Right cardiac atrium (tissue), 5 donors: ENCODE data around the gene PCDH10. TPM values are rescaled to one million over a fixed set of nuclear protein-coding genes. Genes with fewer than 3 reads are reported as not detected.
A peak's percentile ranks its signal among the peaks of the same experiment; 100 is the strongest.

Experiments
- ATAC-seq, 2 donors: fragments of 200-7000 bp; cut with Tn5 transposase; one replicate each; pipeline versions ENCODE4 v1.8.0 to v1.9.1; 2020; ENCODE audit warnings: moderate library complexity in 2 of 2, mild to moderate bottlenecking in 1 of 2
- DNase-seq, 3 donors: peaks; one replicate each; pipeline ENCODE4 v3.0.0-alpha.2; 2020
- H3K27ac ChIP-seq: one replicate; pipeline ENCODE4 v1.5.1; 2013; ENCODE audit warnings: mild to moderate bottlenecking, low read length, control low read depth, moderate library complexity
- H3K27me3 ChIP-seq: one replicate; pipeline ENCODE4 v1.6.1; 2013; ENCODE audit not compliant: control insufficient read depth, insufficient read depth
- H3K4me1 ChIP-seq: one replicate; pipeline ENCODE4 v1.6.1; 2013; ENCODE audit warnings: low read length; ENCODE audit not compliant: control insufficient read depth, insufficient read depth
- H3K4me3 ChIP-seq: one replicate; pipeline ENCODE4 v1.5.1; 2013; ENCODE audit warnings: low read length, control low read depth
- H3K9me3 ChIP-seq: one replicate; pipeline ENCODE4 v1.6.1; 2013; ENCODE audit warnings: low read length; ENCODE audit not compliant: control insufficient read depth
- WGBS: extraction: QIAGEN DNeasy Blood & Tissue Kit; methylation state at CpG from one replicate; pipeline ENCODE4 v1.1.7; 2013; 5-methylcytosine and 5-hydroxymethylcytosine counted together
- intact Hi-C, 4 donors: fragments of 100-400 bp; cut with DNase I; formaldehyde crosslinking; loops; one replicate each; pipeline versions ENCODE4 v1.11.0 to v1.14.0; 2022 to 2023
- polyA plus RNA-seq: library from polyadenylated mRNA; stranded (reverse); fragments of 200-250 nt; gene quantifications from one replicate; pipeline ENCODE4 v1.2.3, GENCODE V29; 2013
- total RNA-seq, 4 donors: library from RNA; stranded (reverse); fragmentation: NEBNext Ultra II Directional; extraction: Animal tissue kit (Norgen Biotek cat#: 25700); gene quantifications; one replicate each; pipeline ENCODE4 v1.2.1, GENCODE V29; 2021
- donor health status: healthy with polysubstance abuse.
- donor health status: DM: no; HTN: yes; CAD: no.
- donor health status: DM: no; HTN: no; CAD: no.
- donor health status: DM: no; HTN: yes; CAD: no; lungs with severe emphysema.
- donor health status: DM: yes; HTN: yes; CAD: no.

Gene PCDH10
- total and polyA plus RNA-seq, 5 donors, result 0.63 to 2.7 (median 1.4) TPM

DNA sequence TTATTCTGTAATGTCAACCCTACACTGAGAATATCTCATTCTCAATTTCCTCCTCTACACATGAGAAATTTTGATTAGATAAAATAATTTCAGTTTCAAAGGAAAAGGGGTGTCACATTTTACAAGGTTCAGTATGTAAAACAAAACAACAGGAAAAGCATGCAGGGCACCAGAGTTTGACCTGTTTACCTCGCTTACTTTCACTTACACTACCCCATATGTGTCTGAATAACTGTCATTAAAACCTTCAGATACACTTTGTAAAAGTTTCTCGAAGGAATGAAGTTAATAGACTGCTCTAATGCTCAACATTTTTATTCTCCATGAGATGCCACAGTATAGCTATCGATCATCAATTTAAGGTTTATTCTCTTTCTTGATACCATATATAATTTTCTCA lies 12.3 kb upstream of the PCDH10 start:
- H3K4me3 ChIP-seq, result no peak overlapping the region
- H3K9me3 ChIP-seq, result no peaks in the 10 kb centered on the region
- no peaks in the 10 kb centered on the region for H3K27me3 ChIP-seq
- no peak overlapping the region for H3K27ac ChIP-seq
- 85% methylated on average over 3 of the region's 3 CpGs for WGBS
- no peaks in the 10 kb centered on the region for H3K4me1 ChIP-seq
- DNase-seq (no peak), ATAC-seq (no peak)
- intact Hi-C loops, result no loop called here

DNA sequence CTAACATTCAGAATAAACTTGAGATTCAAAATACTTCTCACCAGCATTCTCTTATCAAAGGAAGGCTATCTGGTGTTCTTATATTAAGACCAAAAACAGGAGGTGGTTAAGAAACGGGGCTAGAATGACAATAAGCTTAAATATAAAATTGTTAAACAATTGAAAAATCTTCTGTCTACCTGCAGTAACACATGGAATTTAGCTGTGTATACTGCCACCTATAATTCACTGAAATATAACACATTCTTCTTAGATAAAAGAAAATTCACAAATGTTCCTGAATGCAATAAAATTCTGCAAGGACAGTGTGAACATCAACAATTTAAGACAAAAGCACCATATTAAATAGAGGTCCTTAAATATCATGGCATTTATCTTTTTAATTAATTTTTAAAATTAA lies 11.5 kb upstream of the PCDH10 start:
- 53% methylated on average over 1 of the region's 1 CpG for WGBS
- ATAC-seq (no peak), DNase-seq (no peak)
- Histone ChIP-seq H3K9me3 (no peaks in the 10 kb centered on the region), H3K4me1 (no peaks in the 10 kb centered on the region), H3K27ac (no peak overlapping the region), H3K27me3 (no peaks in the 10 kb centered on the region), H3K4me3 (no peak overlapping the region)
- intact Hi-C loops, result no loop called here

DNA sequence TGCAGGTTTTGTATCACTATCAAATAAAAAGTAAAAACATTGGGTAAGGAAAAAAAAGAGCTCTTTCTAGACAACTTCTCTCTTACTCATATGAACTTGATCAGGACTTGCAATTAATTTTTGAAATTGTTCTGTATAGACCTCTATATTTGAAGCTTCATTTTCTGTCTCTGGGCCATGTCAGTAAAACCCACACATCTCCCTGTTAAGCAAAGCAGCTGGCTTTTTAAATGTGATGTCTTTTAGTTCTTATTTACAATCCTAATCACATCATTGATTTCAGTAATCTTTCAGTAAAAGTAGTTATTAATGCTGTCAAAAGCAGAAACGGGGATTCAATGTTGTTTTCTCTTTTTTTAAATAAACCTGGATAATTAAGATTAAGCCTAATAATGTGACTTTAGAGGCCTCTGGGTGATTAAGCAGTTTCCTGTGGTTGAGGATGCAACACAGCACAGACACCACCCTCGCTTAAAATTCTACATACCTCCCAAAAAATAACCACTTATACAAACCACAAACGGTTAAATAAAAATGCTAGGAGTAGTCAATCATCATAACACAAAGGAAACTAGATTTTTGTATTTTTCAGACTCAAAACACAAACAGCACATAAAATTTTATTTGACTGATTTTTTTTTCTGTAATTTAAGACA lies 5.2 kb upstream of the PCDH10 start:
- 51% methylated on average over 3 of the region's 3 CpGs for WGBS
- Histone ChIP-seq H3K4me3 (no peak overlapping the region), H3K27me3 (no peaks in the 10 kb centered on the region), H3K27ac (no peak overlapping the region), H3K9me3 (no peaks in the 10 kb centered on the region), H3K4me1 (no peaks in the 10 kb centered on the region)
- DNase-seq, result no peak
- ATAC-seq, result no peak
- intact Hi-C loops, result no loop called here

DNA sequence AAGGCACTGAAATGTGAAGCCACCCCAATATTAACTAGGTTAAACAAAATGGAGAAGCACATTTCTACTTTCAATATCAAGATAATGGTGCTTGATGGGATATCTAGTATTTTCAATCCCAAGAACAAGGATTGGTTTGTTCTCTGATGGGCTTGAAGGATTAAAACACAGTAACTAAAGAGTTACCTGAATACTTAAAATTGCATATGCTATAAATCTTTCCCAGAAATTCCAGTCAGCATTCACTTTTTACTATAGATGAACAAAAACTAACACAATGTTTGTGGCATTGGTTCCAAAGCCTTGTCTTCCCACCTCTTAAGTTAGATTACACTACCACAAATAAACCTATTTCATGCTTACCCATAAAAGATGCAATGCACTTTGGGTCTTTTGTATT lies 3.9 kb upstream of the PCDH10 start:
- intact Hi-C loops, result no loop called here
- no peak for DNase-seq
- Histone ChIP-seq H3K4me3 (no peak overlapping the region), H3K9me3 (no peaks in the 10 kb centered on the region), H3K27me3 (no peaks in the 10 kb centered on the region), H3K27ac (no peak overlapping the region), H3K4me1 (no peaks in the 10 kb centered on the region)
- ATAC-seq, result no peak

DNA sequence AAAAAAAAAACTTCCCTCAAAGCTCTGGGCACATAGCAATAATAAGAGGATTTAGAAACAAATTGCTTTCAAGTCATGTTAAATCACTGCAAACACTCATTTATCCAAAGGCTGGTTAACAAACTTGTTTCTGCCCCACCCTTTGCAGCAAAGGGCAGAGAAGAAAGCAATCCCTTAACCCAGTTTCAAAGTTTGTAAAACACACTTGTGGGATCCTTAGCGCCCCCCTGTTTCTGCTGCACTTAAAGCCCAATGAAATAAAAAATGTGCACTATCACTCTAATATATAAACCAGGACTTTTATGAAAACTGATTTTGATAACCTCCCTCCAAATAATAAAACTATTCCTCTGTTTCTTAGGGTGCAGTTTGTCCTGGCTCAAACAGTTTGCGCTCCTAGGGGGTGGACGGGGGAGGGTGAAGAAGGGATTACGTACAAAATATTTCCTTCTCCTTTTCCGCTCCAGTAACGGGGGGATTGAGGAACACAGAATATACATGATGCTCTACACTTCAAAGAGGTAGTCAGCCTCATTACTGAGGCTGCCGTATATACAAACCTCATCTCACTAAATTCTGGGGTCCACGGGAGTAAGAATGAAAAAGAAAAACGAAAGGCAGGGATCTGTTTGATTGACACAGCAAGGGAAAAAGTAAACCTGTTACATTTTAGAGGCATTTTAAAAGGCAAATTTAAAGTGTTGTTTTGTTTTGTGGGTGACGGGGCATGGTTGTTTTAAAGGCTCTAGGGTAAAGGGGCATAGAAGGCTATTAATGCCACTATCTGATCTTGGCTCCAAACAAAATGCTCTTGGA lies 3.1 kb upstream of the PCDH10 start:
- Histone ChIP-seq H3K4me3 (peak overlapping the region; percentile 49), H3K4me1 (no peaks in the 10 kb centered on the region), H3K27me3 (no peaks in the 10 kb centered on the region), H3K9me3 (no peaks in the 10 kb centered on the region), H3K27ac (no peak overlapping the region)
- no peak for DNase-seq
- no peak for ATAC-seq
- intact Hi-C loops, result no loop called here
- WGBS, result 3% methylated on average over 10 of the region's 10 CpGs

DNA sequence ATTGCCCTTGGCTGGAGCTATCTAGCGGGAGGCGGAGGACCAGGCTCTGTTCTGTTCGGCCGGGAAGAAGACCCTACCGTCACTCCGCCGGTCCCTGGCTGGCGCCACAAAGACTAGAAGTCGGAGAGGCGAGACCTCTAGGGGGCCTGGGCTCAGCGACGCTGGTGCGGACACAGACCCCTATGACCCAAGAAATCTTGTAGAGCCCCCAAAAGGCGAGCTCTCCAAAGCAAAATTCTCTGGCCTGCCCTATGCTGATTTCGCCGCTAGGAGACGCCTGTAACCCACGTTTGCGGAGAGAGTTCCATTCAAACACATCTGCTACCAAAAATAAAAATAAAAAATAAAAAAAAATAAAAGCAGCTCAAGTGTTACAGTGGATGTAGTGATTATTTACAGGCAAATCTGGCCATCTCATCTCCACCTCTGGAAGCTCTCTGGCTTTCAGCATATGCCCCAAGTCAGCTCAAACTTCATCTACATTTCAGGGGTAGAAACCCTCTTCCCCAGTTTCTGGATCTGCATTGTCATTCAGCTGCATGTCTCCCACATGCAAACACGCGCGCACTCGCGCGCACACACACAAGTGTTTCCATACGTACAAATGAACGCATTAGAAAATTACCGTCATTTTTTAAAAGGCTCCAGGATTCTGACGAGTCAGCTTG lies 2.4 kb upstream of the PCDH10 start:
- WGBS, result under 1% methylated on average over 29 of the region's 29 CpGs
- DNase-seq (peak; percentile 34 to 69 (median 62)), ATAC-seq (peak; percentile 30 to 36)
- Histone ChIP-seq H3K27ac (no peak overlapping the region), H3K4me3 (peak overlapping the region; percentile 49), H3K27me3 (no peaks in the 10 kb centered on the region), H3K4me1 (no peaks in the 10 kb centered on the region), H3K9me3 (no peaks in the 10 kb centered on the region)
- intact Hi-C loops, result no loop called here

DNA sequence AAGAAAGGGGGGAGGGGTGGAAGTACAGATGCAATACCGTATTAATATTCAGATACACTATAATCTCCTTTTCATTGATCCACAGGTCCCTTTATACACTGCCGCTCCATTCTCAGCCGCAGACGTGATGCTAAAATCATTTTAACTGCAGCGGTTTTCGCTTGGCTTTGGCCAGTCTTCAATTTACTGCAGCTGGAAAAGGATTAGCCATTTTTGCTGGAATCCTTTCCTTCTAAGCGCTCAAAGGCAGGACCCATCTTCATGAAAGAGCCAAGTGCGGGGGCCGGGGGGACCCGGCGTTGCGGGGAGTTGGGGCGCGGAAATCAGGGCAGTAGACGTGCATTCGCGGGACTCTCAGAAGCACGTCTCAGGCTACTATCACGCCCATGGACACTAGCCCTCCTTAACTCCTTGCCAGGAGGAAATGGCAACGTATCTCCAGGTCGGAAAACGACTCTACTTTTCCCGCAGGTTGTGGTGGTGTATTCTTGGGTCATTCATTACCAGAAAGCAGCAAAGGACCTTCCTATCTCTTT lies 1.7 kb upstream of the PCDH10 start:
- intact Hi-C loops, result no loop called here
- Histone ChIP-seq H3K27me3 (no peaks in the 10 kb centered on the region), H3K4me3 (peak overlapping the region; percentile 53), H3K4me1 (no peaks in the 10 kb centered on the region), H3K27ac (no peak overlapping the region), H3K9me3 (no peaks in the 10 kb centered on the region)
- ATAC-seq (no peak), DNase-seq (no peak)
- WGBS, result under 1% methylated on average over 23 of the region's 23 CpGs

DNA sequence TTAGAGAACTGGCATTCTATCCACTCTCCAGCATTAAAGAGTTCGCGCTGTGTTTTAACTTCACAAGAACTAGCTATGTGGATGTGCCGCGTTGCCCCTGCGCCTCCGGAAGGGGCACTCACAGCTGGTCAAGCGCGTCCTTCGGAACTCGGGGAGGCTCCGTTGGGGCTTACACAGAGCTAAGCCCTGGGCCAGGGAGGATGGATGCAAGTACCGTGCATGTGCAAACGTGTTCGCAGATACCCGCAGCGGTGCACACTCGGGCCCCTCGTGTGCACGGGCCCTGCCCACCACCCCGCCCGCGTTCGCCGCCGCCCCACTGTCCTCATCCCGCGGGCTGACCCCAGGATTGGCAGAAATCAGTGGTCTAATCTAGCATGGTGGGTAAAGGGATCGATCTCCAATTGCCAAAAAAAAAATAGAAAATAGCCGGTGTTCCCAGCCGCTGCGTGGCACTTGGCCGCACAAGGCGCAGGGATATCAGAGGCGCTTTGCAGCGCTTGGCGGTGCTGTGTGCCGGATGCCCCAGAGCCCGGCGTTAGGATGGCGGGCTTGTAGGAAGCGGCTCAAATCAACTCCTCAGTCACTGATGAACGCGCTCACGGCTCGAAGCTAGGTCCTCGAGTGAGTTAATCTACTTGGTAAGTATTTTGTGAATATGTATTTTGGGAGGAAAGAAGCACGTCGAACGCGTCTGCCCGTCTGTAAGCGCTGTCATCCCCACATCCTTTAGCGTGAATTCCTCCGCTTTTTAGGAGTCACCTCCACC lies 989 bp upstream of the PCDH10 start:
- H3K4me1 ChIP-seq, result no peaks in the 10 kb centered on the region
- WGBS, result 1% methylated on average over 54 of the region's 54 CpGs
- intact Hi-C loops, result no loop called here
- H3K9me3 ChIP-seq, result no peaks in the 10 kb centered on the region
- H3K27ac ChIP-seq, result no peak overlapping the region
- peak; percentile 39 to 63 for ATAC-seq
- no peaks in the 10 kb centered on the region for H3K27me3 ChIP-seq
- DNase-seq, result peak; percentile 26 to 73 (median 52)
- peak overlapping the region; percentile 53 for H3K4me3 ChIP-seq

DNA sequence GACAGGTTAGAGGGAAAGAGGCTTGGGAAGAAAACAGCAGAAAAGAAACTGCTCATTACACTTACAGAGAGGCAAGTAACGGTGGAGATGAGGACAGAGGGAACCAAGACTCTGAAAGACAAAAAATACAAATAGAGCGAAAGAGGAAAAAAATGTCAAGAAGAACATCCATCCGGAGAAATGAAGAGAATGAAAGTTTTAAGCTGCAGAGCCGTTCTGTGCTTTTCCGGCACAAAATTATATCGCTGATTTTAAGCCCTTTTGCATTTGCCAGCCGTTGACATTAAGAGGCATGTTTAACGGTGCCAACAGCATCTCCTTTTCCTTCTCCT lies 236 bp downstream of the PCDH10 start:
- no peaks in the 10 kb centered on the region for H3K27me3 ChIP-seq
- intact Hi-C loops, result no loop called here
- no peak for DNase-seq
- ATAC-seq, result no peak
- H3K27ac ChIP-seq, result no peak overlapping the region
- H3K4me1 ChIP-seq, result no peaks in the 10 kb centered on the region
- 1% methylated on average over 8 of the region's 8 CpGs for WGBS
- no peaks in the 10 kb centered on the region for H3K9me3 ChIP-seq
- peak overlapping the region; percentile 53 for H3K4me3 ChIP-seq

DNA sequence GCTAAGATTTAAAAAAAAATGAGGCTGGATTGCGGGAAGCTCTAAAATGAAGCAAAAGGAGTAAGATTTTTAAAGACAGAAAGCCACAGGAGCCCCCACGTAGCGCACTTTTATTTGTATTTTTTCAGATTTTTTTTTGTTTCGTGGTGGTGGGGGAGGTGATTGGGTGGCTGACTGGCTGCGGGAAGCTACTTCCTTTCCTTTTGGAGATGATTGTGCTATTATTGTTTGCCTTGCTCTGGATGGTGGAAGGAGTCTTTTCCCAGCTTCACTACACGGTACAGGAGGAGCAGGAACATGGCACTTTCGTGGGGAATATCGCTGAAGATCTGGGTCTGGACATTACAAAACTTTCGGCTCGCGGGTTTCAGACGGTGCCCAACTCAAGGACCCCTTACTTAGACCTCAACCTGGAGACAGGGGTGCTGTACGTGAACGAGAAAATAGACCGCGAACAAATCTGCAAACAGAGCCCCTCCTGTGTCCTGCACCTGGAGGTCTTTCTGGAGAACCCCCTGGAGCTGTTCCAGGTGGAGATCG lies 908 bp downstream of the PCDH10 start:
- Histone ChIP-seq H3K27ac (no peak overlapping the region), H3K27me3 (no peaks in the 10 kb centered on the region), H3K9me3 (no peaks in the 10 kb centered on the region), H3K4me1 (no peaks in the 10 kb centered on the region), H3K4me3 (peak overlapping the region; percentile 53)
- ATAC-seq (no peak), DNase-seq (peak in 1 of 3 donors; percentile 2)
- intact Hi-C loops, result no loop called here
- WGBS, result under 1% methylated on average over 17 of the region's 17 CpGs
